ENCODE measurements around the gene KNSTRN. TPM values are rescaled to one million over a fixed set of nuclear protein-coding genes. Genes with fewer than 3 reads are reported as not detected.

Gene KNSTRN
- total RNA-seq, 4 donors from 2014 or later = 5.8 to 16.0 (median 11.9) TPM

DNA sequence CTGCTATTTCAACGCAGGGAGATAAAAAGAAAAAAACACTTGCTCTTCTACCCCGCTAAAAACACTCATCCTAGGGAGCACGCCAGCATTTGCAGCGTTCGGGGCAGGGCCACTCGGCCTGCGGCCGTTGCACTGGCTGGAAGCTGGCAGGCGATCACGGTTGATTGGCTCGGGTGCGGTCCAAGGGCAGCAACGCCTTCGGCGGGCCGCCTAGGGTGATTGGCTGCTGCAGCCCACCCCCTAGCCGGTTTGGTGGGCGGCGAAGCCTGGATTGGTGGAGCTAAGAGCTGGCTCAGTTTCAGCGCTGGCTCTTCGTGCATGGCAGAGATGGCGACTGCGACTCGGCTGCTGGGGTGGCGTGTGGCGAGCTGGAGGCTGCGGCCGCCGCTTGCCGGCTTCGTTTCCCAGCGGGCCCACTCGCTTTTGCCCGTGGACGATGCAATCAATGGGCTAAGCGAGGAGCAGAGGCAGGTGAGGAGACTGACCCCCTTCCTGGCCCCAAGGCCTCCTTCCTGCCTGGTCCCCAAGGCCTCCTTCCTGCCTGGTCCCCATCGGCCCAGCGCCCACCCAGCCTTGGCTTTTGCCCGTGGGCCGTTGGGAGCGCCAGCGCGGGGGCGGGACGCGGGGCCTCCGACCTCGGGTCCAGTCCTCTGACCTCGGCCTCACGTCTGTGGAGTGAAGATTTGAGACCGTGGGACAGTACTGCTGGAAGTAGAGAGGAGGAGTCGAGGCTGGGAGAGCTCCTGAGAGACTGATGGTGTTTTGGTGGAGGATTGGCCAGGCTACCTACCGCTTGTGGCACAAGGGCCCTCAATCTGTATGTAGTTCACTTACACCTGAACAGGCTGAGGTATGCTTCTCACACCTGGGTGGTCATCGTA, 23.2 kb downstream of the KNSTRN start, which contains the start of gene IVD:
IVD (plus strand) TSS at position 295 of the 881 bp plus-strand sequence; CDS start at position 328, 33 bp downstream.
- TF ChIP-seq, protein P1, sequence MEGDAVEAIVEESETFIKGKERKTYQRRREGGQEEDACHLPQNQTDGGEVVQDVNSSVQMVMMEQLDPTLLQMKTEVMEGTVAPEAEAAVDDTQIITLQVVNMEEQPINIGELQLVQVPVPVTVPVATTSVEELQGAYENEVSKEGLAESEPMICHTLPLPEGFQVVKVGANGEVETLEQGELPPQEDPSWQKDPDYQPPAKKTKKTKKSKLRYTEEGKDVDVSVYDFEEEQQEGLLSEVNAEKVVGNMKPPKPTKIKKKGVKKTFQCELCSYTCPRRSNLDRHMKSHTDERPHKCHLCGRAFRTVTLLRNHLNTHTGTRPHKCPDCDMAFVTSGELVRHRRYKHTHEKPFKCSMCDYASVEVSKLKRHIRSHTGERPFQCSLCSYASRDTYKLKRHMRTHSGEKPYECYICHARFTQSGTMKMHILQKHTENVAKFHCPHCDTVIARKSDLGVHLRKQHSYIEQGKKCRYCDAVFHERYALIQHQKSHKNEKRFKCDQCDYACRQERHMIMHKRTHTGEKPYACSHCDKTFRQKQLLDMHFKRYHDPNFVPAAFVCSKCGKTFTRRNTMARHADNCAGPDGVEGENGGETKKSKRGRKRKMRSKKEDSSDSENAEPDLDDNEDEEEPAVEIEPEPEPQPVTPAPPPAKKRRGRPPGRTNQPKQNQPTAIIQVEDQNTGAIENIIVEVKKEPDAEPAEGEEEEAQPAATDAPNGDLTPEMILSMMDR (IDR thresholded peaks at IDR 0.05) = no peak
- peak; percentile 66 for DNase-seq (ENCODE audit: low spot score)
- peak; percentile 100 for ATAC-seq (ENCODE audit: low FRiP score)

DNA sequence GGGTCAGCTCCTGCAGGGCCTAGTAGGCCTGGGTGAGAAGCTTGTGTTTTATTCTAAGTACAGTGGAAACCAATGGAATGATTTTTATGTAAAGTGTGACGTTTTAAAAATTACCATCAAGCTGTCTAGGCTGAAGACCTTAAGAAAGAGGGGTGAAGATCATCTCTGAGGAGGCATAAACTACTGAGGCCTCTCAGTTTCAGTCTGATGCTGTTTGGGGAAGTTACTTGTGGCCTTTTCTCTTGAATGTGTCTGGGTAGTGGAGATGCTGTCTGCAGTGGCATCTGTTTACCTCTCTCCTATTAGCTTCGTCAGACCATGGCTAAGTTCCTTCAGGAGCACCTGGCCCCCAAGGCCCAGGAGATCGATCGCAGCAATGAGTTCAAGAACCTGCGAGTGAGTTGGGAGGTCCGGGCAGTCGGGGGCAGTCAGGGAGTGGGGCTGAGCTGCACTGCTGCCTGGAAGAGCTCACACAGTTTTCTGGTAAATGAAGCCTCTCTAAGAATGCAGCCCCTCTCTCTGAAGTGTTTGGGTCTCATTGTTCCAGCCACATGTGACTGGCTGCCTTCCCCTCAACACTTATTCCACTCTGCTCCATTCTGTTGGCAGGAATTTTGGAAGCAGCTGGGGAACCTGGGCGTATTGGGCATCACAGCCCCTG, 24.9 kb downstream of the KNSTRN start:
- TF ChIP-seq, protein P1 (IDR thresholded peaks at IDR 0.05) = no peak
- ATAC-seq (ENCODE audit: low FRiP score) (no peak), DNase-seq (ENCODE audit: low spot score) (no peak)

DNA sequence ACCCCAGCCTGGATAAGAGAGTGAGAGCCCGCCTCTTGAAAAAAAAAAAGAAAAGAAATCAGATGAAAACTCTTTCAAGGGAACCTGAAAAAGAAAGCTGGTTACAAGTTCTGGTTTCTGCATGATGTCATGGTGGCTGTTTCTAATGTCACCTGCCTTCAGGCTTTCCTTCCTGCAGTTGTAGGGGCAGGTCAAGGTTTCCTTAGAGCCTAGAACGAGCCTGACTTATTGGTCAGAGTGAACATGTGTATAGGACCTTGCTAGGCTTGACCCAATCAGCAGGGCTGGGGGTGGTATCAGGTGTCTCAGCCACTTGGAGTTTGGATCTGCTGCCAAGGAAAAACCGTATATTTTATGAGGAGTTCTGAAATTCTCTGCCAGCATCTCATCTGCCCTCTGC, 26.8 kb downstream of the KNSTRN start:
- TF ChIP-seq, protein P1 (IDR thresholded peaks at IDR 0.05) = no peak
- DNase-seq (ENCODE audit: low spot score) (no peak), ATAC-seq (ENCODE audit: low FRiP score) (no peak)

DNA sequence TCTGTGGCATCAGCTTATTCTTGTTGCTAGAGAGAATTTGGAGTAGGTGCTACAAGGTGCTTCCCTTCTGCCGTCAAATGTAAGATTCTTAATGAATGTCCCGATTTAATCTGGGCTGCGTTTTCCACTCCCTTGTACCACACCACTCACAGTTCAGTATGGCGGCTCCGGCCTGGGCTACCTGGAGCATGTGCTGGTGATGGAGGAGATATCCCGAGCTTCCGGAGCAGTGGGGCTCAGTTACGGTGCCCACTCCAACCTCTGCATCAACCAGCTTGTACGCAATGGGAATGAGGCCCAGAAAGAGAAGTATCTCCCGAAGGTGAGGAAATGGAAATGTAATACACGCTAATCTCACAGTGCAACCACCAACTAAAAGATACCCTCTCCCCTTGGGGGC, 28.0 kb downstream of the KNSTRN start:
- ATAC-seq (ENCODE audit: low FRiP score) = no peak
- DNase-seq (ENCODE audit: low spot score) = no peak
- TF ChIP-seq, protein P1 (IDR thresholded peaks at IDR 0.05) = no peak

DNA sequence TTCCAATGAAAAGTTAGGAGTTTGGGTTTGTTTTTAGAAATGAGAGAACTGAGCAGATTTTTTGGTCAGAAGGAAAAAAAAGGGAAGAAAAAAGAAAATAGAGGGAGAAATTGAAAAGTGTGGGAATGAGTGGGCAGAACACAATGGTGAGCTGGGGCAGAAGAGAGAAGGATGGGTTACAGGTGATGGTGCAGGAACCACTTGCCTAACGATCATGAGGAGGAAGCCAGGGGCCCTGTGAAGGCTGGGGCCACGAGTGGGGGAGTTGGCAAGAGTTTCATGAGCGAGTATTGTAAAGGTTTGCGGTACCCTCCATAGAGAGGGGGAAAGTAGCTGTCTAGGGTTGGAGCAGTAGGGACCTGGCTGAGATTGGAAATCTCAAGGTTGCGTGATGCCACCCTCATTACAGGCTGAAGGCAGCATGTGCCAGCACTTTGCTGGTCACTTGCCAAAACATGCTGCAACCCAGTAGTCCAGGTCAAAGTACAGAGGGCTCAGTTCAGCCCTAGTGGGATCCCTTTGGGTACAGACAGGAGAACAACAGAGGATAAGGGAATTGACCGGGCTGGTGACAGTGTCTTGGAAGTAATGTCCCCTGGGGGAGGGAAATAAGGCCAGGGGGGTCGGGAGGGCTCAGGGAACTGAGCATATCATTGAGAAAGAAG, 29.7 kb downstream of the KNSTRN start:
- TF ChIP-seq, protein P1 (IDR thresholded peaks at IDR 0.05) = no peak
- no peak for ATAC-seq (ENCODE audit: low FRiP score)
- DNase-seq (ENCODE audit: low spot score) = no peak

DNA sequence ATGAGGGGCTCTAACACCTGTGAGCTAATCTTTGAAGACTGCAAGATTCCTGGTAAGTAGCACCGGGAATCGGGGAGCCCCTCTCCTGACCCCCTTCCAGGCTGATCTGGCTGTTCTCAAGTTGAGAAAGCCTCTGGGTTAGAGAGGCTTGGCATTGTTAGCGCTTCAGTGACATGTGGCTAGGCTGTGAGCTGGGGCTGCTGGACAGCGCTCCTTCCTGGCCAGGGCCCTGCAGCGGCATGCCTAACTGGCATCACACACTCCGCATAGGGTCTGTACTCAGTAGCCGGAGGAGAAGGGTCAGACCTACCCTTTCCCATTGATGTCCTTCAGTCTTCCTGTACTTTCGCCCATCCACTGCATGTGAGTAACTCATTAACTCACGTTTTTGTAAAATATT, 30.5 kb downstream of the KNSTRN start:
- TF ChIP-seq, protein P1 (IDR thresholded peaks at IDR 0.05) = no peak
- ATAC-seq (ENCODE audit: low FRiP score) = no peak
- DNase-seq (ENCODE audit: low spot score) = no peak

All from omental fat pad (tissue), 4 donors.